Measurements from ENCODE around the gene RHO.
A peak's percentile ranks its signal among the peaks of the same experiment; 100 is the strongest.
"Not testable (repeated sequence)": the region's sequence is repeated elsewhere in the genome, so short reads cannot be mapped to it uniquely, and the experiment has no call there.

RHO gene

GRCh38 chr3:129487183-129487867, 41.1 kb upstream of the RHO start:
- no peak for DNase-seq (ENCODE audit: extremely low read depth, low read depth)

GRCh38 chr3:129487868-129488335, 40.5 kb upstream of the RHO start:
- not testable (repeated sequence) for DNase-seq (ENCODE audit: extremely low read depth, low read depth)

More at GRCh38 chr3:129487183-129487867, 41.1 kb upstream of the RHO start:
- no peak for TF ChIP-seq CTCF (IDR thresholded peaks at IDR 0.05; ENCODE audit: low read depth, low read length)

- DNase-seq (ENCODE audit: extremely low read depth, low read depth) = not testable (repeated sequence)
Measured at GRCh38 chr3:129489258-129489657, 39.2 kb upstream of the RHO start.

- peak; percentile 93 for TF ChIP-seq CTCF (IDR thresholded peaks at IDR 0.05; ENCODE audit: low read depth, low read length)
- peak; percentile 83 for DNase-seq (ENCODE audit: extremely low read depth, low read depth)
Measured at GRCh38 chr3:129490273-129490675, 38.2 kb upstream of the RHO start.

- DNase-seq (ENCODE audit: extremely low read depth, low read depth) = not testable (repeated sequence)
Measured at GRCh38 chr3:129491077-129491476, 37.4 kb upstream of the RHO start.

- no peak for TF ChIP-seq CTCF (IDR thresholded peaks at IDR 0.05; ENCODE audit: low read depth, low read length)
- no peak for DNase-seq (ENCODE audit: extremely low read depth, low read depth)
Measured at GRCh38 chr3:129491794-129492193, 36.6 kb upstream of the RHO start.

GRCh38 chr3:129492691-129493090, 35.7 kb upstream of the RHO start:
- TF ChIP-seq CTCF (IDR thresholded peaks at IDR 0.05; ENCODE audit: low read depth, low read length) = no peak
- DNase-seq (ENCODE audit: extremely low read depth, low read depth) = no peak

GRCh38 chr3:129493206-129493605, 35.2 kb upstream of the RHO start:
- no peak for TF ChIP-seq CTCF (IDR thresholded peaks at IDR 0.05; ENCODE audit: low read depth, low read length)
- no peak for DNase-seq (ENCODE audit: extremely low read depth, low read depth)

GRCh38 chr3:129494499-129494898, 33.9 kb upstream of the RHO start:
- not testable (repeated sequence) for DNase-seq (ENCODE audit: extremely low read depth, low read depth)

- peak; percentile 47 for DNase-seq (ENCODE audit: extremely low read depth, low read depth)
Measured at GRCh38 chr3:129495006-129495639, 33.3 kb upstream of the RHO start.

GRCh38 chr3:129497876-129498275, 30.6 kb upstream of the RHO start:
- not testable (repeated sequence) for DNase-seq (ENCODE audit: extremely low read depth, low read depth)

GRCh38 chr3:129498603-129499488, 29.6 kb upstream of the RHO start:
- DNase-seq (ENCODE audit: extremely low read depth, low read depth) = not testable (repeated sequence)

GRCh38 chr3:129499604-129500333, 28.7 kb upstream of the RHO start:
- DNase-seq (ENCODE audit: extremely low read depth, low read depth) = not testable (repeated sequence)

All from AG09319 (cell line).